Fibroblast of skin of right quadriceps (primary cell): ENCODE data around the gene CACNA2D4.

ENCODE experiments used
- DNase-seq: peaks from one replicate; pipeline ENCODE4 v3.0.0-alpha.2; 2013

Gene CACNA2D4

GRCh38 chr12:1797991-1798640 is 120.3 kb downstream of the CACNA2D4 start:
- no peak for DNase-seq

- no peak for DNase-seq
Measured at GRCh38 chr12:1797011-1797901, 121.2 kb downstream of the CACNA2D4 start.

DNA sequence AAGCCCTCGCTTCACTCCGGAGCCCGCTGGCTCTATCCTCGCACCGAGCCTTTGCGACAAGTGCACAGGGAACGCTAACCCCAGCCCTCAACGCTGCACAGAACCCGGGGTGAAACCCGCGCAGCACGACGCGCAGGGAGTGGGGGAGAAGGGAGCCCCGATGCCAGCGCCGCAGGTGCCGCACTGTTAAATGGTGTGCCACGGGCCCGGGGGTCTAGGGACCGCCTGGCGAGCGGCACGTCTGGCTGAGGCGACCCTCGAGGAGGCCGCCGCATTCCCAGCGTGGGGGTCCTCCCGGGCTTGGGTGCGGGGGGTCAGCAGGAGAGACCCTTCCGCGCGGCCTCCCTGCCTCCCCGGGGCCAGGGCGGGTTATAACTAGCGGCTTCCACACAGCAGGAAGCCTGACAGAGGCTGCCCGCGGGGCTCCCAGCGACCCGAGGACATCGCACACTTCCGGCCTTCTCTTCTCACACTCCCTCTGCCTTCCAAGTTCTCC is 121.9 kb downstream of the CACNA2D4 start:
- DNase-seq, result no peak

DNA sequence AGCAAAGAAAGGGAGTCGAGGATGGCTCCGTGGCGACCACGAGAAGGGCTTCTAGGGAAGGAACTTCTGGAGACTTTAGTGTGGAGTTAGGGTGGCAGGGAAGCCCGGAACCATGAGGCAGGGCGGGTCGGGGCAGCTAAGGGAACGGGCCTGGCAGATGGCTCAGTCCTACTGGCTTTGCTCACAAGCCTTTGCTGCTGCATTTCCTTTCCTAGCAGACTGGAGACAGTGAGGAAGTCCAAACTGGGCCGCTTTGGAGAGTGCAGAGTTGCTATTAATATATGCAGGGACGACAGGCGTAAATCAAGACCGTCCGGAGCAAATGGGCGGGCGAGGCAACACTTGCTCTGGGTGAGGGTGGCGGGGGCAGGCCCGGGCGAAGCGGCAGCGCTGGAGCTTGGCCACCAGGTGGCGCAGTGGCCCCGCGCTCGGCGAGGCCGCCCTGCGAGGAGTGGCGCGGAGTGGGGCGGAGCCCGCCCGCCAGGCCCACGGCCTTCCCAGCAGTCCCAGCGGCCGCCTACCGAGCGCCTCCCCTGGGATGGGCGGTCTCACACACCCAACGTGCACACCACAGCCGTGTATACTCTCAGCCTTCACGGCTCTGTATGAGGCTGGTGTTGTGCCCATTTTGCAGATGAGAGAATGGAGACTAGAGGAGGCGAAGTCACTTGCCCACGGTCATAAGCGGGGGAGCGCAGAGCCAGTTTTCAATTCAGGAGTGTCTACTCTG is 122.5 kb downstream of the CACNA2D4 start:
- DNase-seq, result peak; percentile 87

GRCh38 chr12:1795221-1795784 is 123.1 kb downstream of the CACNA2D4 start:
- no peak for DNase-seq

- DNase-seq, result no peak
Measured at GRCh38 chr12:1794440-1795090, 123.9 kb downstream of the CACNA2D4 start.

- no peak for DNase-seq
Measured at GRCh38 chr12:1793426-1794210, 124.8 kb downstream of the CACNA2D4 start.

DNA sequence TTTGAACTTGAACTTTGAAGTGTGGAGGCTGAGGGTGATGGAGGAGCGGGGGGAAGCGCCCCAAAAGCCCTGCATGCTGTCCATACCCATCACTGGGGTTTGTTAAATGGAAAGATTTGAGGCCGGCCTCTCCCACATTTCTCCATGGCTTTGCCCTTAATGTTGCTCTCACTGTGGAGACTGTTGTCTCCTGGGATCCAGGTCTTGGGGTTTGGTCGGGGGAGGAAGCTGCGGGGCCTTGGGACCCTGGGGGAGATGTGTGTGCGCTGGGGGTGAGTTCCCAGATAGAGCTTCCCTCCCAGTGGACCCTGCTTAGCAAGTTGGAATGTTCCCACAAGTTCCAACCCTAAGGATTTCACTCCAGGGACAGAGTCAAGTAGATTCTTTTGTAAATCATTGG is 126.0 kb downstream of the CACNA2D4 start:
- DNase-seq, result no peak

- peak; percentile 56 for DNase-seq
Measured at GRCh38 chr12:1791104-1791841, 127.2 kb downstream of the CACNA2D4 start.

GRCh38 chr12:1790444-1790843 is 128.0 kb downstream of the CACNA2D4 start:
- DNase-seq, result no peak

- no peak for DNase-seq
Measured at GRCh38 chr12:1787714-1788113, 130.7 kb downstream of the CACNA2D4 start.

DNA sequence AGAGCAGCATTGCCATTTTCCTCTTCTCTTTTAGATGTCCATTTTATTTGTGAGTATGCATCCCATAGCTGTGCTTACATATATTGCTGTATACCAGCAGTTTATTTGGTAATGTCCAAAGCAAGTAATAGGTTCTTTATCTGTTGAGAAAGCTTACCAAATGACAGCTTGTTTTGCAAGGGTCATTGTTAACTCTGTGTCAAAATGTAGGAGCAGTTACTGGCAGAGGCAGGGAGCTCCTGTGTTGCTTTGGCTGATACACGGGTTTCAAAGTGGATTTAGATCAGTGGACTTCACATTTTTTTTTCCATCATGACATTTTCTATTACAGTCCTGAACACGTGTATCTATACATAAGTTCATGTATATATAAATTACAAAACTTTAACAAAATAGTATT is 136.2 kb downstream of the CACNA2D4 start:
- no peak for DNase-seq

DNA sequence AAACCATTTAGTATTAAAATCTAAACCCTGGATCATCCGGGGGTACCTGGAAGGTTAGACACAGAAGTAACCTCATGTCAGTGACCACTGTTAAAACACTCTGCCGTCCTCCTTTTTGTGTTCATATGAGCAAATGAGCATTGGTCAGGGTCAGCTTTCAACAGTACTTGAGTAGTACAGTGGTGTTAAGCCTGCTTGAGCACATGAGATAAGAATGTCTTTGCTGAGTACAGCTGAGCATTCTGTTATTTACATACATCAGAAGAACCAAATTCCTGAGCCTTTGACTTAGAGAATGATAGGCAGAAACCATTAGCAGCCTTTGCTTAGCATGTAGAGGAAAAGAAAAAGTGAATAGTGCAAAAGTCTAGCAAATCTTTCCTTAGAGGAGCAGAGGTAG is 136.7 kb downstream of the CACNA2D4 start:
- DNase-seq, result no peak

- DNase-seq, result peak; percentile 36
Measured at GRCh38 chr12:1779783-1780182, 138.7 kb downstream of the CACNA2D4 start.

- no peak for DNase-seq
Measured at GRCh38 chr12:1778911-1779310, 139.5 kb downstream of the CACNA2D4 start.

- peak; percentile 81 for DNase-seq
Measured at GRCh38 chr12:1777798-1778197, 140.7 kb downstream of the CACNA2D4 start.

DNA sequence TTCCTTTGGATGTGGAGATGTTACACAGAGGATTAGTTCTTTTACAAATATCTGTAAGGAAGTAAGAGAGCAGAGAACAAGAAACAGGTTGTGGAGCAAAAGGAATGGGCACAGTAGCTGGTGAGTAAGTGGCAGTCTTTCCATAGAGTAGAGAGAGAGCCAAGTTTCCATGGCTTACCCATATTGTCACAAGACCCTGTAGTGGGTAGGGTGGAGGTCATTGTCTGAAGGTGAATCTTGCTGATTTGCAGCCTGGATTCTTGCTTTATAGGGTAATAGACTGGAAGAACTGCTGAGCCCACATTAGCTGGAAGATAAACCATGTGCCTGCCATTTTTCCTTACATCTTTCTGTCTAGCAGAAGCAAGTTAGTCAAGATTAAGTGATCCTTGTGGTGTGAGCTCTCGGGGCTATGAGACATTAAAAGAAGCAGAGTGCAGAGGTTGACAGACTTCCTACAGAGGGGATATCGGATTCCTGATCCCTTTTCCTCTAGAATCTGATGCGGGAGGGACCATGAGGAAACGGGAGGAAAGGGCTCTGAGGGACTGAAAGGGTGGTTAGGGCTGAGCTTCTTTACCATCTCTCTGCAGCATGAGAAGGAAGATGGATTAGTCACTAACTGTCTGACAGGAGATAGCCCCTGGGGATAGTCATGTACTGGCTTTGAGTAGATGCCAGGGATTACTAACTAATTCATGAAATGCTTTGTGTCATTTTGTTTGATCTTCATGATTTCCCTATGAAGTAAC is 142.1 kb downstream of the CACNA2D4 start:
- peak; percentile 88 for DNase-seq

DNA sequence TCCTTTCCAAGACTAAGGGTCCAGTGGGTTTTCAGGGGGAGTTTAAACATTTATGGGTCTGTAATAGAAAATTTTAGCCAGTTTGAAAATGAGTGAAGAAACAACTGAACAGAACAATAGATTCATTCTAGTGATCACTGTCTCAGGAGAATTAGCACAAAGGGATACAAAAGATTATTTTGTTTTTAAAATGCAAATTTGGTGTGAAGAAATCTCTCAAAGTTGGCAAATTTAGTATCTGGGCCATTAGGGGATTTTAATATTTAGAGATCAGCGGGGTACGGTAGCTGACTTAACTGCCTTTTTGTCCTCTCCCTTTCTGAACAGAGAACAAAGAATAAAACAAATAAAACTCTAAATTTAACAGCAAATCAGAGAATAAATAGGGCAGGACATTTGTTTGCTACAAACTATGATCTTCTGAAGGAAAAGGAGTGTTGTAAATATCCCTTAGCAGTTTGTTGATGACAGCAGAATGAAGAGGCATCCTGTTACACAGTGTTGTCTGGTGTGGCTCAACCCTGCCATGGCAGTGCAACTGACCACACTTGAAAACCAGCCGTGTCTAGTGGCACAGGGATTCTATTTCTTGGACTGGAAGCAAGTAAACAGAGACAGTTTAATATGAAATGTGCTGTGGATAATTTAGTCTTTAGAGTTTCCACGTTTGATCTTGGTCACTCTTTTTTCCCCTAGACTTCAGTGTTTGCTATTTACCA is 144.4 kb downstream of the CACNA2D4 start:
- DNase-seq, result no peak

DNA sequence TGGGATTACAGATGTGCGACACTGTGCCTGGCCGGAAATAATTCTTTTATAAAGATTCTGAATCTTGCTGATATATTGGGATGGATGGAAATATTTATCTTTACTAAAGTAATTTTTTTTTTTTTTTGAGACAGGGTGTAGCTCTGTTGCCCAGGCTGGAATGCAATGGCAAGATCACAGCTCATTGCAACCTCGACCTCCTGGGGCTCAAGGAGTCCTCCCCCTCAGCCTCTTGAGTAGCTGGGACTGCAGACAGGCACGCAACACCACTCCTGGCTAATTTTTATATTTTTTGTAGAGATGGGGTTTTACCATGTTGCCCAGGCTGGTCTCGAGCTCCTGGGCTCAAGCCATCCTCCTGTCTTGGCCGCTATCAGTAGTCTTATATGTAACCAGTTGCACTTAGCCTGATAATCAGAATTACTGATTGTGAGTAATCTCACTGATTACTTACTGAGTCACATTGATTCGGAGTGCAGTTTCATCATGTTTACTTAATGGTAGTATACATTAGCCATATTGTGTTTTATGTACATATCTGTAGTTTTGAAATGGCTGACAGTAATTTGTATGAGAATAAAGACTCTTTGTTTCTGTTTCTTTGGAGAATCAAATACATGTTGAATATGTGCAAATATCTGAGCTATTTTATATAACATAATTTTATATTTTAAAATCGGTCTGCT is 148.5 kb downstream of the CACNA2D4 start:
- no peak for DNase-seq
